Thoracic aorta (tissue), 2 donors: ENCODE data around the gene AP4S1. TPM values are rescaled to one million over a fixed set of nuclear protein-coding genes. Genes with fewer than 3 reads are reported as not detected.

Experiments
- ATAC-seq: fragments of 150-250 bp; one replicate; pipeline ENCODE4 v1.8.0; 2017; ENCODE audit warnings: low read depth; ENCODE audit not compliant: insufficient number of reproducible peaks, low FRiP score
- DNase-seq: peaks from one replicate; pipeline ENCODE4 v3.0.0-alpha.2; 2020; ENCODE audit warnings: low spot score
- H3K27ac ChIP-seq, 2 donors: fragments of 200-600 bp; sonication (generic); 1 replicate in 1 of 2; 2 replicates in 1 of 2; pipeline ENCODE4 v1.5.1; 2016; ENCODE audit warnings: mild to moderate bottlenecking in 2 of 2, moderate library complexity in 2 of 2
- H3K27me3 ChIP-seq: fragments of 200-600 bp; sonication (generic); replicated peaks from 2 replicates; pipeline ENCODE4 v1.6.0; 2016; ENCODE audit warnings: mild to moderate bottlenecking; ENCODE audit not compliant: insufficient read depth
- H3K36me3 ChIP-seq: fragments of 200-600 bp; sonication (generic); one replicate; pipeline ENCODE4 v1.5.1; 2016
- H3K4me1 ChIP-seq, 2 donors: fragments of 200-600 bp; sonication (generic); 1 replicate in 1 of 2; 2 replicates in 1 of 2; pipeline versions ENCODE4 v1.5.1 to v1.6.0; 2016; ENCODE audit warnings: low read depth in 2 of 2, mild to moderate bottlenecking in 1 of 2; ENCODE audit not compliant: control insufficient read depth in 1 of 2
- H3K4me3 ChIP-seq: fragments of 200-600 bp; sonication (generic); 2 replicates; pipeline ENCODE4 v1.5.1; 2016; ENCODE audit warnings: mild to moderate bottlenecking
- H3K9me3 ChIP-seq: fragments of 200-600 bp; sonication (generic); 2 replicates; pipeline ENCODE4 v1.5.1; 2016
- total RNA-seq, 2 donors: library from RNA; depleted of rRNA; stranded (reverse); fragments of >200 nt; gene quantifications; one replicate each; pipeline versions ENCODE4 v1.1.0 to v1.2.3, GENCODE V29; 2016
- TF ChIP-seq, protein P1 (sequence below): fragments of 200-600 bp; sonication (generic); IDR thresholded peaks from one replicate; pipeline ENCODE4 v1.5.1; 2019; ENCODE audit warnings: antibody characterized with exemption

AP4S1 gene
- total RNA-seq, 2 donors from 2014 or later = 6.0 to 14.9 TPM

DNA sequence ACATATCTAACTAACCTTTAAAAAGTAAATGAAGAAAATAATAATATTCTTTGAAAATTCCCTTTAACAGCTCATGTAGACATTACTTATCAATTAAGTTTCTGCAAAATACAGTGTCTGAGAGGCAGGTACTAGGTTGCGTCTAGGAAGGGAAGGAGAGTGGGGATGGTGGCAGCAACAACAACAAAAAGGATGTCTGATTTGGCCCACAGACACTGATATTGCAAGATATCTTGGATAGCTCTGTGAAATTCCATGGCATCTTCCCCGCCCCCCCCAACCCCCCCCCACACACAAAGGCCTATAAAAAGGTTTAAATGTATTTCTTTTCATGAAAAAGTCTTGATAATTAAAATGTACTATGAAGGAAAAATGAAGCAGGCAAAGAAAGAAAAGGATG, 41.6 kb upstream of the AP4S1 start:
- Histone ChIP-seq H3K9me3 (no peaks in the 10 kb centered on the region), H3K4me1 (peaks cover 18 to 39% of the 10 kb centered on the region in 2 donors), H3K36me3 (no peaks in the 10 kb centered on the region), H3K27ac (no peak overlapping the region), H3K27me3 (no peaks in the 10 kb centered on the region), H3K4me3 (no peak overlapping the region)
- DNase-seq (no peak), ATAC-seq (no peak)
- TF ChIP-seq, protein P1, sequence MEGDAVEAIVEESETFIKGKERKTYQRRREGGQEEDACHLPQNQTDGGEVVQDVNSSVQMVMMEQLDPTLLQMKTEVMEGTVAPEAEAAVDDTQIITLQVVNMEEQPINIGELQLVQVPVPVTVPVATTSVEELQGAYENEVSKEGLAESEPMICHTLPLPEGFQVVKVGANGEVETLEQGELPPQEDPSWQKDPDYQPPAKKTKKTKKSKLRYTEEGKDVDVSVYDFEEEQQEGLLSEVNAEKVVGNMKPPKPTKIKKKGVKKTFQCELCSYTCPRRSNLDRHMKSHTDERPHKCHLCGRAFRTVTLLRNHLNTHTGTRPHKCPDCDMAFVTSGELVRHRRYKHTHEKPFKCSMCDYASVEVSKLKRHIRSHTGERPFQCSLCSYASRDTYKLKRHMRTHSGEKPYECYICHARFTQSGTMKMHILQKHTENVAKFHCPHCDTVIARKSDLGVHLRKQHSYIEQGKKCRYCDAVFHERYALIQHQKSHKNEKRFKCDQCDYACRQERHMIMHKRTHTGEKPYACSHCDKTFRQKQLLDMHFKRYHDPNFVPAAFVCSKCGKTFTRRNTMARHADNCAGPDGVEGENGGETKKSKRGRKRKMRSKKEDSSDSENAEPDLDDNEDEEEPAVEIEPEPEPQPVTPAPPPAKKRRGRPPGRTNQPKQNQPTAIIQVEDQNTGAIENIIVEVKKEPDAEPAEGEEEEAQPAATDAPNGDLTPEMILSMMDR = no peak

DNA sequence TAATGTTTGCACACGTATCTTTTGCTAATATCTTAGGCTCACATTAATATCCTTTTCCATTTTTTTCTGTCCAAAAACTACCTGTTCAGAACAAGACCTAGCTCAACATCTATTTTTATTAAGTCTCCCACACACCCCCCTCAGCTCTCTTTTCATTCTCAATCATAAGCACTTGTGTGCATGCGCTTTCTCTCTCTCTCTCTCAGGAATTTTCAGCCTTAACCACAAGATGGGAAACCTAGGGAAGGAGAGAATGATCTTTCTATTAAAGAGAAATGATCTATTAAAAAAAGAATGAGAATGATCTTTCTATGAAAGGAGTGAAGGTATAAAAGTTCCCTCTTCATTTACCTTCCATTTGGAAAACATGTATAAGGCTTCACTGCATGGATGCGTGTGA, 39.7 kb upstream of the AP4S1 start:
- H3K4me3 ChIP-seq = no peak overlapping the region
- no peaks in the 10 kb centered on the region for H3K9me3 ChIP-seq
- peaks cover 18 to 35% of the 10 kb centered on the region in 2 donors for H3K4me1 ChIP-seq
- DNase-seq (no peak), ATAC-seq (no peak)
- no peak overlapping the region for H3K27ac ChIP-seq
- TF ChIP-seq, protein P1 = no peak
- H3K36me3 ChIP-seq = peaks cover 3% of the 10 kb centered on the region
- no peaks in the 10 kb centered on the region for H3K27me3 ChIP-seq

DNA sequence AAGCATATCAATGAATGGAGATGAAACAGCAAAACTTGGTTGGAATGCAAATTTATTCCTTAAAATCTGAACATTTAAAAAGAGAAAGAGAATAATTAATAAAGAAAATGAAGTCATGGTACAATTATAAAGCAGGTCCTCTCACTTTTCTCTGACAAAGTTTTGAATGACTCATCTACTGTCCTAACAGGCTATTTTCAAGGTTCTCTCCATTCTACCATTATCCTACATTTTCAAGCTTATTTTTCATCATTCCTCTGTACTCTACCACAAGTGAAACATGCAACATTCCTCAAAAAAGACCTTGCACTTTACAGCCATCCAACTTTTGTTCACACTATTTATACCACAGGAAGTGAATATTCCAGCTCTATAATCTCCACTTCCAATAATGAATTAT, 36.9 kb upstream of the AP4S1 start:
- Histone ChIP-seq H3K36me3 (peaks cover 3% of the 10 kb centered on the region), H3K4me3 (no peak overlapping the region), H3K4me1 (peaks cover 13 to 30% of the 10 kb centered on the region in 2 donors), H3K27me3 (no peaks in the 10 kb centered on the region), H3K27ac (peak overlapping the region; percentile 1 to 28), H3K9me3 (no peaks in the 10 kb centered on the region)
- DNase-seq (no peak), ATAC-seq (no peak)
- TF ChIP-seq, protein P1 = no peak

DNA sequence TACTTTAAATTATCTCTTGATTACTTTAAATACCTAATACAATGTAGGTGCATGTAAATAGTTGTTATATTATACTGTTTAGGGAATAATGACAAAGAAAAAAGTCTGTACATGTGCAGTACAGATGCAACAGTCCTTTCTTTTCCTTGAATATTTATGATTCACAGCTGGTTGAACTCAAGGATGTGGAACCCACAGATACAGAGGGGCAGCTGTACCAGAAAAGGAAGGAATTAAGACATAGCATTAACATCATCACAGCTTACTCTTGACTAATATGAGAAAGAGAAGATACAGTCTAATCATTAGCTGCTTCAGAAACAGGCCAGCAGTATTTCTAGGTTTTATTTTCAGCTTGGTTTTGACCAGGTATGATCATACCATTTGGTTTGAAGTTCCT, 34.7 kb upstream of the AP4S1 start:
- ATAC-seq (no peak), DNase-seq (no peak)
- peaks cover 23 to 47% of the 10 kb centered on the region in 2 donors for H3K4me1 ChIP-seq
- TF ChIP-seq, protein P1 = no peak
- no peak overlapping the region for H3K27ac ChIP-seq
- H3K36me3 ChIP-seq = peaks cover 3% of the 10 kb centered on the region
- no peak overlapping the region for H3K4me3 ChIP-seq
- H3K27me3 ChIP-seq = no peaks in the 10 kb centered on the region
- H3K9me3 ChIP-seq = no peaks in the 10 kb centered on the region

DNA sequence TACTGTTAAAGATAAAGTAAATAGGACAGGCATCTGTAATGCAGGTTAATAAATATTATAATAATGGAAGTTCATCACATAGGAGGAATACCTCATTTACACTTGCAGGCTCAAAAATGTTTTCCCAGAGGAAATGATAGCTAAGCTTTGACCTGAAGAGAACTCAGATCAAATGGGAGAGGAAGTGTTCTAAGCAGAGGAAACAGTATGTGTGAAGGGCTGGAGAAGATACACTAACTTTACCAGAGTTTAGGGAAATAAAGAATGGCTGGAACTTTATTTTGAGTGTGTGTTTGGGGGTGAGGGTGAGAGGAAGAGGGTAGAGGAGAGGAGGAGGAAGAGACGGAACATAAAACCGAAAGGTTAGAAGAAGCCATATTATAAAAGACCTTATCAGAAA, 34.0 kb upstream of the AP4S1 start:
- ATAC-seq (no peak), DNase-seq (no peak)
- no peak overlapping the region for H3K4me3 ChIP-seq
- H3K27ac ChIP-seq = no peak overlapping the region
- peaks cover 3% of the 10 kb centered on the region for H3K36me3 ChIP-seq
- TF ChIP-seq, protein P1 = no peak
- no peaks in the 10 kb centered on the region for H3K9me3 ChIP-seq
- H3K4me1 ChIP-seq = peaks cover 17 to 41% of the 10 kb centered on the region in 2 donors
- no peaks in the 10 kb centered on the region for H3K27me3 ChIP-seq
